Measurements from ENCODE around the gene HDAC4. TPM values are rescaled to one million over a fixed set of nuclear protein-coding genes. Genes with fewer than 3 reads are reported as not detected.

The HDAC4 gene
- total RNA-seq, 1 experiment from 2014 or later, result 44.4 TPM

DNA sequence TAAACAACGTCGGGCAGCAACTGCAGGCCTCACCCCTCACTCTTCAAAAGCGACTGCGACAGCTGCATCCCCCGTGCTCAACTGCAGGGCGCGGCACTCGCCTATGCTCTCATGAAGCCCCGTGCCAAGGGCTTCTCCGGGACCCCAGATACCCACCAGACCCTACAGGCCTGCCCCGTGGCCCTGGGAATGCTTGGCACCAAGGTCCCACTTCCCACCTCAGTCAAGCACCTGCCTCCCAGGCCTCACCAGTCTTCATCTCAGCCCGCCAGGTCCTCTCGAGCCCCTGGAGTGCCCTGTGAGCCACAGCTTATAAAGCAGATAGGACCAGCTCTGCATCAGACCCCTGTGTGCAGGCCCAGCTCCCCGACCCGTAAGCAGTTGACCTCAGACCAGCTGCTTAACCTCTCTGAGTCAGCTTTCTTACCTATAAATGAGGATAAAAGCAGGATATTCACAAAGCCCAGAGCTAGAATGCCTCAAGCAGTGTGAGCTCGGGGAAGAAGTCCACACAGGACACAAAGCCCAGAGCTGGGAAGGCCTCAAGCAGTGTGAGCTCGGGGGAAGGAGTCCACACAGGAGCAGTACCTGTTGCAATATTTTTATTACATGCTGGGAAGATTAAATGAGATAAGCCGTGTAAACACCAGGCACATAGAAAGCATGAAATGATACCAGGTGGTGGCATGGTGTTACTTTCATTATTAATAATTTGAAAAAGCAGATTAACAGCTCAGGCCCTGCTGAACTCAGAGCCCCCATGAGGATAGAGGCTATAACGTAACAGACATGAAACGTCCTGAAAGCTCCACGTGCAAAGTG lies 96.9 kb downstream of the HDAC4 start (continued):
- no peak for TF ChIP-seq TEAD1 (CRISPR knock-in tag; IDR thresholded peaks at IDR 0.05)
- no peak for TF ChIP-seq FOXK1 (CRISPR knock-in tag; IDR thresholded peaks at IDR 0.05)
- TF ChIP-seq ETV6 (CRISPR knock-in tag; IDR thresholded peaks at IDR 0.05), result no peak
- no peak for TF ChIP-seq GTF2I (CRISPR knock-in tag; conservative IDR thresholded peaks at IDR 0.05)

DNA sequence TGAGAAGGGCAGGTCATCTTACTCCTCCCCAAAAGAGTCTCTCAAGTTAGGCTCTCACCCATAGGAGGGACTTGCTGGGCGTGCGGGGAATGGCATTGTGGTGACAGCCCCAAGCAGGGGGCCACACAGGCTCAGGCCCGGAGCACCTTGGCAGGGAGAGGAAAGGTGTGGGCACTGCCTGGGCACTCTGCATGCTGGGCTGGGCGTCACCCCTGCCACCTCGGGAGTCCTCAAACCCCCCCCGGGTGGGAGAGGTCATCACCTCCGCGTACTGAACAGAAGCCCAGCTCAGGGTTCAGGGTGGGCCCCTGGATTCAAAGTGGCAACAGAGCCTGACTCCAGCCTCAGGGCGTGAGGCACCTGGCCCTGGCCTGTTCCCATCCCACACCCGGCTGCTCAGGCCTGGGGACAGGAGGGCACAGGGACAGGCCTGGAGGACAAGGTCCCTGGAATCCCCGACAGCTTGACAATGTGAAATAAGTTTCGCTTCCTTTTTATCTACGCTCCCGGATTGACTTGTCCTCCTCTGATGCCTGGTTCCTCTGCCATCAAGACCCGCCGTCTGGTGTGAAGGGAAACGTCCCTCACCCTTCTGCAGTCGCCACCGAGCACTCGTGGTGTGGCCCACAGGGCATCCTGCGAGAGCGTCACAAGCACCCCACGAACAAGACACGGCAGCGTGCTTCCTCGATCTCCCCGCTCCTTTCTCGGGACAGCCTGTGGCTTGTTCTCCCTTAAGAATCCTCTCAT lies 97.8 kb downstream of the HDAC4 start:
- Mint-ChIP-seq H3K4me3 (no peak overlapping the region), H3K27ac (peak overlapping the region; percentile 90), H3K27me3 (ENCODE audit: low read depth) (no peaks in the 10 kb centered on the region), H3K9me3 (no peaks in the 10 kb centered on the region), H3K4me1 (peaks cover 38% of the 10 kb centered on the region), H3K36me3 (peaks cover 2% of the 10 kb centered on the region; the same call in 1 of the 2 replicates)
- CTCF ChIA-PET, result interaction anchor here (0.9 to 1.7 kb wide), 3 partner anchors 7 to 11 kb away, joined by 3 to 5 read pairs (median 3); no protein-coding TSS in a partner anchor
- TF ChIP-seq FOXJ3 (CRISPR knock-in tag; IDR thresholded peaks at IDR 0.05; ENCODE audit: borderline replicate concordance) (no peak), ZNF671 (CRISPR knock-in tag; IDR thresholded peaks at IDR 0.05) (no peak)
- ATAC-seq (no peak), DNase-seq (ENCODE audit: low spot score) (no peak)
- POLR2A ChIA-PET, result no interaction called here

GRCh38 chr2:239302083-239302807 lies 98.6 kb downstream of the HDAC4 start:
- Mint-ChIP-seq H3K9me3 (no peaks in the 10 kb centered on the region), H3K27me3 (ENCODE audit: low read depth) (no peaks in the 10 kb centered on the region), H3K36me3 (peaks cover 2% of the 10 kb centered on the region; the same call in 1 of the 2 replicates), H3K27ac (peak overlapping the region; percentile 85), H3K4me1 (peaks cover 40% of the 10 kb centered on the region), H3K4me3 (no peak overlapping the region)
- ChIA-PET CTCF (interaction anchor here (1.7 kb wide), 1 partner anchor 11 kb away, joined by 3 read pairs; no protein-coding TSS in a partner anchor), POLR2A (interaction anchor here (0.6 to 0.8 kb wide), 2 partner anchors 26 to 99 kb away, joined by 3 read pairs; partner anchors contain the start of gene HDAC4)
- no peak for ATAC-seq
- TF ChIP-seq RELA (CRISPR knock-in tag; IDR thresholded peaks at IDR 0.05; ENCODE audit: borderline replicate concordance), result no peak
- TF ChIP-seq EMX1 (CRISPR knock-in tag; IDR thresholded peaks at IDR 0.05), result no peak
- no peak for TF ChIP-seq NR3C1 (CRISPR knock-in tag; conservative IDR thresholded peaks at IDR 0.05; ENCODE audit: low read depth)
- no peak for TF ChIP-seq ZNF232 (CRISPR knock-in tag; IDR thresholded peaks at IDR 0.05)
- no peak for TF ChIP-seq JAZF1 (CRISPR knock-in tag; IDR thresholded peaks at IDR 0.05)
- DNase-seq (ENCODE audit: low spot score), result no peak

DNA sequence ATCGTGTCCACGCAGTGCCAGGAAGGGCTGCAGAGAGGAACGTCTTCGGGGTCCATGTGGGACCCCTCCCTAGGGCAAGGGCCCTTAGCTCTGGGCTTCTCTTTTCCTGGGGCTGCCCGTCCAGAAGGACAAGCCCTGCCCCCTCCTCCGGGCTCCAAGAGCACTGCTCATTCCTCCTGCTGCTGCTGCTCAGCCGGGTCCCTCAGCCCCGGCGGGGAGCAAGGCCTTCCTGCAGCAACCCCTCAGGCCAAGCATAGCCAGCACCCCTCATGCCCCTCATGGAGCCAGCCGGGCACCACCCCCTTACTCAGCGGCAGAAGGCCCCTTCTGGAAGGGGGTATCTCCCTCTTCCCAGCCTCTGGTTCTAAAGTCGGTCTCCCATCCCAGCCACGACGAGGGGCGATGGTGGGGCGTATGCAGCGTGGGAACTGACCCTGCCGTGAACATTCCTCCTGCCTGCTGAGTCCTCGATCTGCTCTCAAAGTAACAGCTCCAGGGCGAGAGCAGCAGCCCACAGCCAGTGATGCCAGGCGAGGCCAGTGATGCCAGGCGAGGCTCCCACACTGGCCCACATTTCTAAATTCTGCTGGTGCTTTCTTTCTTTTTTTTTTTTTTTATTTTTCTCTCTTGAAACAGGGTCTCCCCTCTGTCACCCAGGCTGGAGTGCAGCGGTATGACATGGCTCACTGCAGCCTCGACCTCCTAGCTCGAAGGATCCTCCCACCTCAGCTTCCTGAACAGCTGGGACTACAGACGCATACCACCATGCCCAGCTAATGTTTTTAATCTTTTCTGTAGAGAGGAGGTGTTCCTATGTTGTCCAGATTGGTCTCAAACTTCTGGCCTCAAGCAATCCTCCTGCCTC lies 99.7 kb downstream of the HDAC4 start:
- DNase-seq (ENCODE audit: low spot score) (no peak), ATAC-seq (no peak)
- Mint-ChIP-seq H3K9me3 (no peaks in the 10 kb centered on the region), H3K36me3 (peaks cover 2% of the 10 kb centered on the region; the same call in 1 of the 2 replicates), H3K27me3 (ENCODE audit: low read depth) (no peaks in the 10 kb centered on the region), H3K4me3 (no peak overlapping the region), H3K27ac (peak overlapping the region; percentile 85; the same call in 1 of the 2 replicates), H3K4me1 (peaks cover 49% of the 10 kb centered on the region)
- CTCF ChIA-PET, result interaction anchor here (0.8 kb wide), 1 partner anchor 8 kb away, joined by 6 read pairs; no protein-coding TSS in a partner anchor
- POLR2A ChIA-PET, result interaction anchor here (0.6 to 1.2 kb wide), 3 partner anchors 70 to 397 kb away, joined by 3 to 5 read pairs (median 4); partner anchors contain the start of gene HDAC4
- TF ChIP-seq EMX1 (CRISPR knock-in tag; IDR thresholded peaks at IDR 0.05), result no peak
- no peak for TF ChIP-seq FOXK1 (CRISPR knock-in tag; IDR thresholded peaks at IDR 0.05)
- TF ChIP-seq ETV6 (CRISPR knock-in tag; IDR thresholded peaks at IDR 0.05), result no peak
- TF ChIP-seq ZNF263 (CRISPR knock-in tag; IDR thresholded peaks at IDR 0.05; ENCODE audit: low read depth), result no peak
- TF ChIP-seq IRF1 (CRISPR knock-in tag; IDR thresholded peaks at IDR 0.05), result no peak
- TF ChIP-seq E2F5 (CRISPR knock-in tag; IDR thresholded peaks at IDR 0.05), result no peak
- TF ChIP-seq MYBL2 (CRISPR knock-in tag; IDR thresholded peaks at IDR 0.05), result no peak
- TF ChIP-seq ZNF232 (CRISPR knock-in tag; IDR thresholded peaks at IDR 0.05), result no peak
- TF ChIP-seq ELF4 (CRISPR knock-in tag; IDR thresholded peaks at IDR 0.05; ENCODE audit: low read depth), result no peak
- no peak for TF ChIP-seq IRF2 (CRISPR knock-in tag; IDR thresholded peaks at IDR 0.05; ENCODE audit: borderline replicate concordance, low read depth)
- no peak for TF ChIP-seq ATF1 (CRISPR knock-in tag; IDR thresholded peaks at IDR 0.05)
- no peak for TF ChIP-seq OVOL2 (CRISPR knock-in tag; IDR thresholded peaks at IDR 0.05; ENCODE audit: borderline replicate concordance)
- TF ChIP-seq NR3C1 (CRISPR knock-in tag; conservative IDR thresholded peaks at IDR 0.05; ENCODE audit: low read depth), result no peak
- TF ChIP-seq JAZF1 (CRISPR knock-in tag; IDR thresholded peaks at IDR 0.05), result no peak
- TF ChIP-seq FOXP4 (CRISPR knock-in tag; IDR thresholded peaks at IDR 0.05), result no peak
- TF ChIP-seq PRRX2 (CRISPR knock-in tag; IDR thresholded peaks at IDR 0.05), result no peak
- TF ChIP-seq ZNF396 (CRISPR knock-in tag; IDR thresholded peaks at IDR 0.05; ENCODE audit: borderline replicate concordance), result no peak

Measured in WTC11 (cell line).